ENCODE results near the gene ACSL1.

DNA sequence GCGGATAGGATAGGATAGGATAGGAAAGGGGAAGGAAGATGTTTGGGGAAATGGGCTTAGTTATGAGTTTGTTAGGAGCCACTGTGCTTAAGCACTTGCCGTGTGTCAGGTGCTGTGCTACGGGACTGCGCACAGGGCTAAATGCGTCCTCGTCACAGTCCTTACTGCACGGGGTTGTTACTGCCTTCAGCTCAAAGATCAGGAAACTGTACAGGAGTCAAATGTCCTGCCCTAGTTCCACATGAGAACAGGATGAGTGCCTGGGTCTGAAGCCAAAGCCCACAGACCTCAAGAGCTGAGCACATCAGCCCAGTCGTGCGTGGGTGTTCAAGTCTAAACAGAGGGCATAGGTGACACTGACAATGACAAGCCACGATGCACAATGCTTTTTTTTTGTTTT is 15.0 kb downstream of the ACSL1 start:
- TF ChIP-seq CTCF (conservative IDR thresholded peaks at IDR 0.05; ENCODE audit: low read depth in 2 of 2), result no peak
- no peak for TF ChIP-seq CREB1 (CRISPR knock-in tag; IDR thresholded peaks at IDR 0.05; ENCODE audit: low read depth)
- no peak for TF ChIP-seq POLR2AphosphoS5 (IDR thresholded peaks at IDR 0.05; ENCODE audit: low read depth)
- no peak for TF ChIP-seq NANOG (IDR thresholded peaks at IDR 0.05; ENCODE audit: borderline replicate concordance)

Measured in GM23338 (cell line).